Lower lobe of right lung (tissue), 2 donors: ENCODE data around the gene CCNA1. TPM values are rescaled to one million over a fixed set of nuclear protein-coding genes. Genes with fewer than 3 reads are reported as not detected.

Source experiments
- ATAC-seq, 2 donors: fragments of 200-7000 bp; cut with Tn5 transposase; one replicate each; pipeline ENCODE4 v1.9.1; 2020 to 2022; ENCODE audit warnings: mild to moderate bottlenecking in 2 of 2, moderate library complexity in 2 of 2
- DNase-seq: peaks from one replicate; pipeline ENCODE4 v3.0.0-alpha.2; 2020
- H3K27ac ChIP-seq: fragments of 200-600 bp; one replicate; pipeline ENCODE4 v1.8.0; 2022
- H3K27me3 ChIP-seq: fragments of 200-600 bp; one replicate; pipeline ENCODE4 v1.8.0; 2022; ENCODE audit warnings: low read depth
- H3K36me3 ChIP-seq: fragments of 200-600 bp; one replicate; pipeline ENCODE4 v1.8.0; 2022; ENCODE audit warnings: mild to moderate bottlenecking
- H3K4me1 ChIP-seq: fragments of 200-600 bp; one replicate; pipeline ENCODE4 v1.8.0; 2022
- H3K4me3 ChIP-seq: fragments of 200-600 bp; one replicate; pipeline ENCODE4 v1.8.0; 2022; ENCODE audit warnings: mild to moderate bottlenecking
- H3K9me3 ChIP-seq: fragments of 200-600 bp; one replicate; pipeline ENCODE4 v1.8.0; 2022
- intact Hi-C: fragments of 100-400 bp; cut with DNase I; formaldehyde crosslinking; loops from one replicate; pipeline ENCODE4 v1.11.0; 2022
- long read RNA-seq: library from polyadenylated mRNA; unstranded; transcript quantifications from one replicate; pipeline ENCODE4 v2.0.0, GENCODE V29; 2021
- total RNA-seq: library from RNA; stranded (reverse); fragmentation: NEBNext Ultra II Directional; extraction: Animal tissue kit (Norgen Biotek cat#: 25700); gene quantifications from one replicate; pipeline ENCODE4 v1.2.1, GENCODE V29; 2021
- TF ChIP-seq, protein P1 (sequence below): fragments of 200-600 bp; IDR thresholded peaks from one replicate; pipeline ENCODE4 v1.8.0; 2022; ENCODE audit warnings: antibody characterized with exemption, mild to moderate bottlenecking
- donor health status: DM: no; HTN: yes; CAD: no; lungs with severe emphysema.

Gene CCNA1
- 1.5 TPM for total RNA-seq
- long read RNA-seq, partial matches to known transcripts, result 1 of 4 reads
- long read RNA-seq, other reads (novel, unspliced or antisense), result 1 of 4 reads

DNA sequence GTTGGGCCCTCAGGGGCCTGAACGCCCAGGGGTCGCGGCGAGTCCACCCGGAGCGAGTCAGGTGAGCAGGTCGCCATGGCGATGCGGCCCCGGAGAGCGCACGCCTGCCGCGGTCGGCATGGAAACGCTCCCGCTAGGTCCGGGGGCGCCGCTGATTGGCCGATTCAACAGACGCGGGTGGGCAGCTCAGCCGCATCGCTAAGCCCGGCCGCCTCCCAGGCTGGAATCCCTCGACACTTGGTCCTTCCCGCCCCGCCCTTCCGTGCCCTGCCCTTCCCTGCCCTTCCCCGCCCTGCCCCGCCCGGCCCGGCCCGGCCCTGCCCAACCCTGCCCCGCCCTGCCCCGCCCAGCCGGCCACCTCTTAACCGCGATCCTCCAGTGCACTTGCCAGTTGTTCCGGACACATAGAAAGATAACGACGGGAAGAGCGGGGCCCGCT is at the start of gene CCNA1:
CCNA1 (plus strand) TSS at position 390 of the 439 bp plus-strand sequence. CDS start 562 bp downstream, outside the sequence.
- TF ChIP-seq, protein P1, sequence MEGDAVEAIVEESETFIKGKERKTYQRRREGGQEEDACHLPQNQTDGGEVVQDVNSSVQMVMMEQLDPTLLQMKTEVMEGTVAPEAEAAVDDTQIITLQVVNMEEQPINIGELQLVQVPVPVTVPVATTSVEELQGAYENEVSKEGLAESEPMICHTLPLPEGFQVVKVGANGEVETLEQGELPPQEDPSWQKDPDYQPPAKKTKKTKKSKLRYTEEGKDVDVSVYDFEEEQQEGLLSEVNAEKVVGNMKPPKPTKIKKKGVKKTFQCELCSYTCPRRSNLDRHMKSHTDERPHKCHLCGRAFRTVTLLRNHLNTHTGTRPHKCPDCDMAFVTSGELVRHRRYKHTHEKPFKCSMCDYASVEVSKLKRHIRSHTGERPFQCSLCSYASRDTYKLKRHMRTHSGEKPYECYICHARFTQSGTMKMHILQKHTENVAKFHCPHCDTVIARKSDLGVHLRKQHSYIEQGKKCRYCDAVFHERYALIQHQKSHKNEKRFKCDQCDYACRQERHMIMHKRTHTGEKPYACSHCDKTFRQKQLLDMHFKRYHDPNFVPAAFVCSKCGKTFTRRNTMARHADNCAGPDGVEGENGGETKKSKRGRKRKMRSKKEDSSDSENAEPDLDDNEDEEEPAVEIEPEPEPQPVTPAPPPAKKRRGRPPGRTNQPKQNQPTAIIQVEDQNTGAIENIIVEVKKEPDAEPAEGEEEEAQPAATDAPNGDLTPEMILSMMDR, result no peak
- Histone ChIP-seq H3K27ac (no peak within 1 kb of the TSS), H3K4me1 (peaks cover 28% of the 10 kb centered on the region), H3K27me3 (peaks cover 39% of the 10 kb centered on the region), H3K9me3 (no peaks in the 10 kb centered on the region), H3K4me3 (peak within 1 kb of the TSS; percentile 55), H3K36me3 (no peaks in the 10 kb centered on the region)
- intact Hi-C loops, result no loop called here
- peak; percentile 58 for DNase-seq
- ATAC-seq, result peak; percentile 67 to 70

DNA sequence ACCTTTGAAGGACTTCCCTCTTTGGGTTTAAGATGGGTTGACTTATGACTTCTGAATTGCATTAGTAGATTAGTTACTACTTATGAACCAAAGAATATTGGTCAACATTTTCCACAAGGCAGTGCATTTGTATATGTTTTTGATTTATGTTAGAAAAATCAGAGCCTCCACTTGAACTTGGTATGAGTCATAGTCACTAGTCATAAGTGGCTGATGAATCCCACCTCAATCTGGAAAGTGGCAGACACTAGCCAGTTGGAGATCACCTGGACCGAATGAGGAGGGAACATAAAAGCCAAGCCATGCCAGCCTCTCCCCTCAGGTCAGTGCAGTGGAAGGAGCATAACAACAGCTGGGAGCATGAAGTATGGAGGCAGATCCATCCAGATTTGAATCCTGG is 46.8 kb upstream of the CCNA1 start:
- DNase-seq, result no peak
- ATAC-seq, result no peak
- intact Hi-C loops, result no loop called here

DNA sequence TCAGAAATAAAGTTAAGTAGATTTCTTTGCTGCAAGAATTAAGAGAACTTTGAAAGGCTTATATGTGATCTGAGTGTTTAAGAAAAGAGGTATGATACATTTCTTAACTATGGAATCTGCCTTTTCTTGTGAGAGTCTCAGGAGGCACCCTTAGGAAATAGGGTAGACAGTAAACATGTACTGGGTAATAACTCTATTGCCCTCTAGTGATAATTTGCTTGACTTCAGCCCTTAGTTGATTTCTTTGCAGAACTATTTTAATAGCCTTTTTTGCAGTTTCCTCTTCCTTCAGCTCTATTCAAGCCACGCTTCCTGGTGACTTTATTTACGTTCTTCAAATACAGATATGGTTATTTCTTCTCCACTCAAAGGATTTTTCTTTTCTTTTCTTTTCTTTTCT is 37.0 kb upstream of the CCNA1 start:
- Histone ChIP-seq H3K36me3 (no peaks in the 10 kb centered on the region), H3K4me1 (no peaks in the 10 kb centered on the region), H3K4me3 (no peak overlapping the region), H3K9me3 (no peaks in the 10 kb centered on the region), H3K27ac (no peak overlapping the region), H3K27me3 (no peaks in the 10 kb centered on the region)
- intact Hi-C loops, result no loop called here
- DNase-seq (no peak), ATAC-seq (peak in 1 of 2 donors; percentile 65)
- TF ChIP-seq, protein P1, result peak; percentile 36

More for the DNA sequence above, 46.8 kb upstream of the CCNA1 start:
- H3K9me3 ChIP-seq, result no peaks in the 10 kb centered on the region
- H3K27me3 ChIP-seq, result no peaks in the 10 kb centered on the region
- TF ChIP-seq, protein P1, result no peak
- no peaks in the 10 kb centered on the region for H3K4me1 ChIP-seq
- no peak overlapping the region for H3K4me3 ChIP-seq
- no peaks in the 10 kb centered on the region for H3K36me3 ChIP-seq
- H3K27ac ChIP-seq, result no peak overlapping the region

DNA sequence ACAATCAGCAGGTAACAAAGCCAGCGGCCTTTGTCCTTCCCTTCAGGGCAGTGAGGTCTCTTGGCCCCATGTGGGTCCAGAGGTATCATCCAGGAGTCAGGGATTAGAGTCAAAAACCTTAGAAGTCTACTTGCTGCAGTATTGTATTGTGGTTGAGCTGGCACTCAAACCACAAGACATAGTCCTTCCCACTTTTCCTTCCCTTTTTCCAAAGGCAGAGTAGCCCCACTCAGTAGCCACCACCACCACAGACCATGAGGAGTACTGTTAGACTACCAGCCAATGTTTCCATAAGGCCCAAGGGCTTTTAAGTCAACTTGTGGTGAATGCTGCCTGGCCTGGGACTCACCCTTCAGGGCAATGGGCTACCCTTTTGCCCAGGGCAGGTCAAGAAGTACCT is 27.1 kb upstream of the CCNA1 start:
- no peaks in the 10 kb centered on the region for H3K27me3 ChIP-seq
- H3K27ac ChIP-seq, result no peak overlapping the region
- H3K4me3 ChIP-seq, result no peak overlapping the region
- ATAC-seq, result no peak
- no peak for DNase-seq
- TF ChIP-seq, protein P1, result no peak
- intact Hi-C loops, result no loop called here
- H3K36me3 ChIP-seq, result no peaks in the 10 kb centered on the region
- no peaks in the 10 kb centered on the region for H3K9me3 ChIP-seq
- H3K4me1 ChIP-seq, result no peaks in the 10 kb centered on the region

DNA sequence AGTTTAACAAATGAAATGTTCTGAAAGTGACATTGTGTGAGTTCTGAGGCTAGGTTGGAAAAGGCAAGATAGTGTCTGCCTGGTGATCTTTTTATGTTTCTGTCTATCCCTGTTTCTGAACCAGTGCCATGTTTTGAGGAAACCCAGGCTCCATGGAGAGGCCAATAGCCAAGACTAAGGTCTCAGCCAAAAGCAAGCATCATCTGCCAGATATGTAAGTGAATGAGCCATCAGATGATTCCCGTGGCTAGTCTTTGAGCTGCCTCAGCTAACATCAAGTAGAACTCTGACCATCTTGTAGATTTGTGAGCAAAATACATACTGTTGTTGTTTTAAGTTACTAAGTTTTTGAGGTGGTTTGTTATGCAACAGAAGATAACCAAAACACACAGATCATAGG is 19.6 kb upstream of the CCNA1 start:
- H3K36me3 ChIP-seq, result no peaks in the 10 kb centered on the region
- no peak overlapping the region for H3K27ac ChIP-seq
- TF ChIP-seq, protein P1, result no peak
- H3K4me1 ChIP-seq, result peaks cover 3% of the 10 kb centered on the region
- no peaks in the 10 kb centered on the region for H3K27me3 ChIP-seq
- H3K9me3 ChIP-seq, result no peaks in the 10 kb centered on the region
- no peak overlapping the region for H3K4me3 ChIP-seq
- ATAC-seq (no peak), DNase-seq (no peak)
- intact Hi-C loops, result no loop called here
